GM19324 (cell line): ENCODE measurements around the gene GLRA3.
"Not testable (repeated sequence)": the region's sequence is repeated elsewhere in the genome, so short reads cannot be mapped to it uniquely, and the experiment has no call there.

ENCODE experiments used
- ATAC-seq: cut with Tn5 transposase; IDR thresholded peaks from one replicate; pipeline ENCODE4 v1.9.1; 2021; ENCODE audit warnings: mild to moderate bottlenecking, moderate library complexity; ENCODE audit not compliant: unreplicated experiment, low FRiP score

Gene GLRA3

GRCh38 chr4:174828845-174829701 lies at the start of gene GLRA3:
Gene GLRA3, minus strand, starts transcription at chr4:174829247. Its CDS starts 436 bp downstream, at chr4:174828811.
- peak; percentile 73 for ATAC-seq

- ATAC-seq, result no peak
Observed at GRCh38 chr4:174874898-174875297, 45.9 kb upstream of the GLRA3 start.

DNA sequence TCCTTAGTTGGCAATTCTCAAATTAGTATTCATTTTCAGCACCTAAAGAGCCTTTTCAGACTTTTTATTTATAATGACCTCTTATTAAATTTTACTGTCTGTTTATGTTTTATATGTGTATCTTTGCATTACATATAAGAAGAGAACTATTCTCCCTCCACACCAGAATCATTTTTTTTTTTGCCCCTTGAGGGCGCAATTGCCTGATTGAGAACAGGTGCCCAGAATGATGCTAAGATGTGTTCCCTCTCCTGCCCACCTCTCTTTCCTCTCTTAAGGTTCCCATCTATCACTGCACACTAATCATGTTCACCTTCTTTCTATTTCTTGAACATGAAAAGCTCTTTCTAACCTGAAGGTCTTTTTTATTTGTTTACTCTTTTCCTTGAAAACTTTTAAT lies 44.9 kb upstream of the GLRA3 start:
- no peak for ATAC-seq

DNA sequence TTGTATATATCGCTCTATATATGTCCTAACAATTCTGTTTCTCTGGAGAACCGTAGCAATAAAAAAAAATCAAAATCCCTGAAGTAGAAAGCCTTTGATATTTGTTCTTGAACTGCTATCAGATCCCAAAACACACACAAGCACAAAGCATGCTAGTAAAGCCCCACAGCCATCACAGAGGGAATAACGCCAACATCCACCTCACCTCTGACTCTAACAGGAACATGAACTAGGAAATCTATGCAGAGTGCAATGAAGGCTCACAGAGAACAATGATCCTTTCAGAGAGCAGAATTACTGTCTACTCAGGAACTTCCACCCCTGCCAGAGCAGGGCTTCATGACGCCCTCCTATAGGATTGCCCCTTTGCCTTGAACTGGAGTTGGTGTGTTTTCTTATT lies 44.1 kb upstream of the GLRA3 start:
- not testable (repeated sequence) for ATAC-seq

DNA sequence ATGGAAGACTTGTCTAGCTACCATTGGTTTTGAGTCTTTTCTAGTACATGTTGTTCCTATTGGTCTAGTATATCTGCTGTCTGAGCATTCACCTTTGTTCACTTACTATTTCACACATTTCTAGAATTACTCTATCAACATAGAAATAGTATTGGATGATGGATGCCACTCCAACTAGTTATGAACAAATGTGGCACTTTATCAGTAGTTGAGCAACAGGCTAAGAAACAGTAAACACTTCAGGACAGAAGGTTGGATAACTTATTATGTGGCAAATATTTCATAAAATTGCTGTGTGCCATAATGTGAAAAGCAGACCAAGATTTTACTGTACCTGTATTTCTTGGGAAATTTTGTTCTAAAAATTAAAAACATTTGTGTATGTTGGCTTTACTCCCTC lies 42.4 kb upstream of the GLRA3 start:
- ATAC-seq, result no peak

DNA sequence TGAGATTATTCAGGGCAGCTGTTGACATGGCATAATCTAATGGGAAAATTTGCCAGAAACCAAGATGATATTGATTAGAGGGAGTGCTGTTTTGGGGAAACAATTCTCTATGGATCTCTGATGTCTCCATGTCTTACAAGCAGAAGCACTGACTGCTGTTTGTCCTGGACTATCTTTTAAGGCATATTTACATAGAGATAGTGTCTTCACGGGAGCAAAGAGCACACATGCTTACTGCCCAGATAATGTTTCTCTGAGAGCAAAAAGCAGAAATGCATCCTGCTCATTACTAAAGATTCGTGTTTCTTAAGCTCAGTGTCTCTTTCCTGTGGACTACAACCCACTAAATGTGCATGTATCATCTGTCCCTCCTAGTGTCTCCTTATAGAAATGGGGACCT lies 41.3 kb upstream of the GLRA3 start:
- ATAC-seq, result no peak

GRCh38 chr4:174869339-174869738 lies 40.3 kb upstream of the GLRA3 start:
- ATAC-seq, result no peak

GRCh38 chr4:174867903-174868302 lies 38.9 kb upstream of the GLRA3 start:
- ATAC-seq, result no peak

DNA sequence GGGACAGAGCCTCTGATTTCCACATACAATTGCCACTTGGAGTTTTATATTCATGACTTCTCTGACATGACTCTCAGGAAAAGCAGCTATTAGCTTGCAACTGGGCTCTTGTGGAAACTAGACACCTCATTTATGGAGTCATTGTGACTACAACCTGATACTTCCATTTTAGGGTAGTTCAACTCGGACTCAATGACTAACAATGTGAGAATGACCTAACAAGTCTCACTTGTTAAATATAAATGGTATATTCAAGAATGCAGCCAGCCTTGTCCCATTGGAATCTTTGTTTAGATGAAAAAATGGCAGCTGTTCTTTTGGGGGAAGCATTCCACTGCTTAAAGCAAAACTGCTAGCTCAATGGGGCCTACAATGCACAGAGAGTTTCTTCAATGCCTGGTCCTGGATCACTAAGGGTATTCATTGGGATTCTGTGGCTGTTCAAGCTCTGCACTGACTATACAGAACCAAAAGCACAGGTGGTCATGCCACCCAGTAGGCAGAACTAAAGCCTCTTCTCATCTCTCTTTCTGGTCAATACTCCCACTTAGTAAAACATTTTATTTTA lies 36.5 kb upstream of the GLRA3 start:
- ATAC-seq, result no peak

GRCh38 chr4:174864031-174864430 lies 35.0 kb upstream of the GLRA3 start:
- ATAC-seq, result no peak

GRCh38 chr4:174860588-174860987 lies 31.5 kb upstream of the GLRA3 start:
- no peak for ATAC-seq

DNA sequence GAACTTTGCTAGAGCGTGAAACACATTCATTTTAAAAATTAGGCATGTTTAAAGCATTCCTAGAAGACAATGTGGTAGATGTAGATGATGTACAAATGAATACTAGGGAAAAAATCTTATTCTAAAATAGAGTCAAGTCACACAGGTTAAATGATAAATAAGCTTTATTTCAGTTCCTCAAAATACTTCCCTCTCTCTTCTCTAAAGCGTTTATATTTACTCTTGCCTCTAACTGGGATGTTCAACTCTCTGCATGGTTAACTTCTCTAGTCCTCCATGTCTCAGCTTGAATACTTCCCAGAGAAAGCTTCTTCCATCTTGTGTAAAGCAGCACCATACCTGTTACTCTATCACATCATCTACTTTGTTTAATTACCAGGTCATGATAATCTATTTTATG lies 30.9 kb upstream of the GLRA3 start:
- peak; percentile 46 for ATAC-seq

DNA sequence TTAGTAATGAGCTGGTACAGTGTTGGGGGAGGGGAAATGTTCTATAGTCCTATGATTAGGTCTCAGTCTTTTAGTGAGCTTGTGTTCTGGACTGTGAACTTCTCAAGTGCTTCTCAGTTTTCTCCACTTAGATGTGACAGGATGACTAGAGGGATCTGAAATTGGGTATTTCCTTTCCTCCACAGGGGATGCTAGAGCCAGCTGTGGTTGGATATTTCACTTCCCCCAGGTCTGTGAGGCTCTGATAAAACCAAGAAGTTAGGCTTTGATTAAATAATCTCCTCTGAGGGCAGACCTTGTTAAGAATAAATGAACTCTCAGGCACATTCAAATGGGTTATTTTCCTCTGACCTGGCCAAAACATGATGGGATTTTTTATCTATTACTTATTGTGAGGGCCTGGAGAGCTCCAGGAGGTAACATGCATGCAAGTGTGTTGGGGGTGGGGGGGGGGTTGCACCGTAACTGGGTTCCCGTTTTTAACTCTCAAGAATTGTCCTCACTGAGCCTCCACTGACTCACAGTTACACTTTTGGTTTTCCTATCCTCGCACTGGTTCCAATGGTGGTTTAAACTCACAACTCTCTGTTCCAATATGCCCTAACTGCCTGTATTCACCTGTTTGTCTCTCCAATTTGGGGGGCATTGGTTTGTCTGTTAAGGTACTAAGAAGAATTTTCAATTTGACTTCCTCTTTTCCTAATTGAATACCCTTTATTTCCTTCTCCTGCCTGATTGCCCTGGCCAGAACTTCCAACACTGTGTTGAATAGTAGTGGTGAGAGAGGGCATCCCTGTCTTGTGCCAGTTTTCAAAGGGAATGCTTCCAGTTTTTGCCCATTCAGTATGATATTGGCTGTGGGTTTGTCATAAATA lies 28.1 kb upstream of the GLRA3 start:
- no peak for ATAC-seq

- no peak for ATAC-seq
Observed at GRCh38 chr4:174855050-174855449, 26.0 kb upstream of the GLRA3 start.

GRCh38 chr4:174853629-174854028 lies 24.6 kb upstream of the GLRA3 start:
- ATAC-seq, result no peak

- ATAC-seq, result no peak
Observed at GRCh38 chr4:174848596-174848995, 19.5 kb upstream of the GLRA3 start.

GRCh38 chr4:174847801-174848427 lies 18.9 kb upstream of the GLRA3 start:
- no peak for ATAC-seq

DNA sequence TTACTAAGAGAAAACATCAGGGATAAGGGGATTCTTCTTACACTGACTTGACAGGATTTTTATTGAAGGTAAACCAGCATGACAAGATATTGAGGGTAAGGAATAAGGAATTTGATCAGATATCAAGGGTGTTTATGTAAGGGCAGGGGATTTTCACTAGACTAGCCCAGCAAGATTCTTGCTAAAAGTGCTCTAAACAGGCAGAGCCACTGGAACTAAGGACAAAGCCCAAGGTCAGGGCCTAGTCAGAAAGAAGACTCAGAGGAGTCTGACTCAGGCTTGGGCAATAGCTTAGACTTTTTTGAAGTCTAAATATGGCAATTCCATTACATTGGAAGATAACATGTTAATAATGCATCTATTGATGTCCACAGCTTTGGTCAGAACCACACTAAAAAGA lies 6.5 kb upstream of the GLRA3 start:
- ATAC-seq, result no peak

DNA sequence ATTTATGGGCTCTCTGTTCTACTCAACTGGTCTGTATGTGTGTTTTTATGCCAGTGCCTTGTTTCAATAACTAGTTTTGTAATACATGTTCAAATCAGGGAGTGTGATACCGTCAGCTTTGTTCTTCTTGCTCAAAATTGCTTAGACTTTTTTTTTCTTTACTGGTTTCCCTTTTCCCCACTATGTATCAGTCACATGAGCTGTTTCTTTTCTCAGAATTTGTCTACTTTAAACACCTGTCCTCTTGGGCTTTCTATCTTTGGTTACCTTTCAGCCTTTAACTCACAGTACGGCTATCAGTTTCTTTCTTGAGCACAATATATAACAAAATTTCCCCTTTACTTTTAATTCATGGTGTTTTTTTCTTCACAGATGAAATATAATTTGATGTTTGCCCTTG lies 5.4 kb upstream of the GLRA3 start:
- no peak for ATAC-seq

- ATAC-seq, result no peak
Observed at GRCh38 chr4:174826660-174827059, 2.4 kb downstream of the GLRA3 start.

DNA sequence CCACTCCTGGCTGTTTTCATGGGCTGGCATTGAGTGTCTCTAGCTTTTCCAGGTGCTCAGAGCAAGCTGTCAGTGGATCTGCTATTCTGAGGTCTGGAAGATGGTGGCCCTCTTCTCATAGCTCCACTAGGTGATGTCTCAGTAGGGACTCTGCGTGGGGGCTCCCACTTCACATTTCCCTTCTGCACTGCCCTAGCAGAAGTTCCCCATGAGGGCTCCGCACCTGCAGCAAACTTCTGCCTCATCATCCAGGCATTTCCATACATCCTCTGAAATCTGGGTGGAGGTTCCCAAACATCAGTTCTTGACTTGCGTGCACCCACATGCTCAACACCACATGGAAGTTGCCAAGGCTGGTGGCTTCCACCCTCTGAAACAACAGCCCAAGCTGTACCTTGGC lies 13.8 kb downstream of the GLRA3 start:
- no peak for ATAC-seq
